ENCODE measurements around the gene SPON1.

SPON1 gene

DNA sequence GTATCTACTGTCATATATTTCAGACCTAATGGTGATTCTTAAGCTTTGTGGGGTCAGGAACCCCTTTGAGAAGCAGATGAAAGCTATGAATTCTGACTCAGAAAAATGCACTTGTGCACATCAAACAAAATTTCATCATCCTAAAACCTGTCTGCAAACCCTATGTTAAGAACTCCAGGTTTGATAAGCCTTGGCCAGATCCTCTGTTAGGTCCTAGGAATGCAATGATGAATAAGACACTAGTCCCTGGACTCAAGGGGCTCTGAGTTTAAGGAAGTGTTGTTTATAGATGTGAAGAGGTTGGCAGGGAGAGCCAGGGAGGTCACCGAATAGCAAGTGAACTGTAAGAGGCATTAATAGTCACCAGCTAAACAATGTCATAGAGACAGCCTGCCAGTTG lies 103.2 kb downstream of the SPON1 start:
- DNase-seq (ENCODE audit: low spot score) = no peak
- in situ Hi-C loops (cut with MboI; ENCODE audit: low sequenced_read_pairs, unreplicated experiment) = no loop called here

GRCh38 chr11:14067686-14068085 lies 105.2 kb downstream of the SPON1 start:
- DNase-seq (ENCODE audit: low spot score) = no peak
- no peak for TF ChIP-seq CTCF (IDR thresholded peaks at IDR 0.05; ENCODE audit: borderline replicate concordance, control extremely low read depth, extremely low read depth, insufficient read depth, missing control alignments)
- in situ Hi-C loops (cut with MboI; ENCODE audit: low sequenced_read_pairs, unreplicated experiment) = no loop called here

More for the DNA sequence above, 103.2 kb downstream of the SPON1 start:
- TF ChIP-seq CTCF (IDR thresholded peaks at IDR 0.05; ENCODE audit: borderline replicate concordance, control extremely low read depth, extremely low read depth, insufficient read depth, missing control alignments) = no peak

- in situ Hi-C loops (cut with MboI; ENCODE audit: low sequenced_read_pairs, unreplicated experiment) = no loop called here
- TF ChIP-seq CTCF (IDR thresholded peaks at IDR 0.05; ENCODE audit: borderline replicate concordance, control extremely low read depth, extremely low read depth, insufficient read depth, missing control alignments) = no peak
- no peak for DNase-seq (ENCODE audit: low spot score)
Measured at GRCh38 chr11:14070896-14071295, 108.4 kb downstream of the SPON1 start.

DNA sequence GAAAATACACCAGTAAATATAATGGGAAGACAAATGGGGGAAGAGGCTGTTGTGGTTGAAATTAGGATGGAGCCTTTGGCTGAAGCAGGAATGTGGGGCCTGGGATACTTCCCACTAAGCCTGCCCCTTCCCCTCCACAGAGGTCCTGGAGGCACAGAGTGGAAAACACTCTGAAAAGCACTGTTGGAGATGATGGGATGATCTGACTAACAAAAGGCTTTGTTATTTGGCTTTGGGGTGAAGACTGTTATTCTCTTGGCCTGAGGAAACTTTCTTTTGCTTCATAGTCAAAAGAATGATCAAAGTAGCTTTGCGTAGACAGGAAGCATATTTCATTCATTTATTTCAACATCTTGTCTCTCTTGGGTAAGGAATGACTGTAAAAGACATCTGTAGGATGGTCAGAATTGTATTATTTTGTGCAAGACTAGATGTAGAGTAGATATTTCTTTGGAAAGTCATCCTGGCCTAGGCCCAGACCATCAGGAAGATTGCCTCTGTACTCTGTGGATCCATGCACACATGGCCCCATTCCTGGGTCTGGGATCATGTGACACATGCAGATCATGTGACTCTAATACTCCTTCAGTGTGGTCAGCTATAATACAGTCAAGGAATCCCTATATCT lies 111.4 kb downstream of the SPON1 start:
- in situ Hi-C loops (cut with MboI; ENCODE audit: low sequenced_read_pairs, unreplicated experiment) = no loop called here
- TF ChIP-seq CTCF (IDR thresholded peaks at IDR 0.05; ENCODE audit: borderline replicate concordance, control extremely low read depth, extremely low read depth, insufficient read depth, missing control alignments) = no peak
- DNase-seq (ENCODE audit: low spot score) = no peak

DNA sequence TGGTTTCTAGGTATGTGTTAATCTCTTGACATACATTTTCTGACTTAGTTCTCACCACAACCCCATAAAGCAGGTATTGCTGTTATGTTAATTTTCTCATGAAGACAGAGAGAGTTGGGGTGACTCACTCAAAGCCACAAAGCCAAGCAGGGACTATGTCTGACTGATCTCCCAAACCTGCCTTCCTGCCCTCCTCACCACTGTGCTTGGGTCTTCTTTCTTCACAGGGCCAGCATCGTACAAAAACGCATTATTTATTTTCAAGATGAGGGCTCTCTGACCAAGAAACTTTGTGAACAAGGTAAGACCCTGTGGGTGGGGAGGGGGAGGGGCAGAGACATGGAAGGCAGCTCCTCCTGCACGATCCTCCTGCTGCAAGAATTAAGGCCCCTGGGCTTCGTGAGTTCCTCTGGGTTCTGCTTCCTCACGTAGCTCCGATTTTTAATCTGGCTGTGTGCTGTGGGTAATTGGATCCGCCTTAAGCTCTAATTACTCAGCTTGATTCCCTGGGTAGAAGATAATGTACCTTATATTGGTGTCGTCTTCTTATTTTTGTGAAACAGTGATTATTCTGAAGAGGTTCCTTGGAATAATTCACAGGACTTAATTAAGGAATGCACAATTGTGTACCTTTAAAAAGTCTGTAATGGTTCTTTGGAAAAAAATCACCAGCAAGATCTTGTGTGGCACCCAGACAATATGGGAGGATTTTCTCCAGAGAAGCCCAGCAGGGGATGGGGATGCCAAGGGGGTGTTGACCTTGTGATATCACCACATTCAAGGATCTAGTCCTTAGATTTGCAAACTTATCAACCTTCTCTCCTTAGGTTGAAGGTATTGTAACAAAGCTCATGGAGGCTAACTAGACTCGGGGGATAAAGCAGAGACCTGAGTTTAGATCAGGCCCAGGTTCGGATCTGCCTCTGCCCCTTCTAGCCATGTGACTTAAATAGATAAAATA lies 112.9 kb downstream of the SPON1 start:
- in situ Hi-C loops (cut with MboI; ENCODE audit: low sequenced_read_pairs, unreplicated experiment) = no loop called here
- TF ChIP-seq CTCF (IDR thresholded peaks at IDR 0.05; ENCODE audit: borderline replicate concordance, control extremely low read depth, extremely low read depth, insufficient read depth, missing control alignments) = no peak
- DNase-seq (ENCODE audit: low spot score) = no peak

- in situ Hi-C loops (cut with MboI; ENCODE audit: low sequenced_read_pairs, unreplicated experiment) = no loop called here
- no peak for DNase-seq (ENCODE audit: low spot score)
Measured at GRCh38 chr11:14079011-14079410, 116.5 kb downstream of the SPON1 start.

More at GRCh38 chr11:14079011-14079410, 116.5 kb downstream of the SPON1 start:
- no peak for TF ChIP-seq CTCF (IDR thresholded peaks at IDR 0.05; ENCODE audit: borderline replicate concordance, control extremely low read depth, extremely low read depth, insufficient read depth, missing control alignments)

Measured in GM13976 (cell line).